ENCODE measurements around the gene HSPB2. TPM values are rescaled to one million over a fixed set of nuclear protein-coding genes. Genes with fewer than 3 reads are reported as not detected.

The HSPB2 gene
- total and polyA plus RNA-seq, 8 donors = 0.37 to 5.1 (median 3.0) TPM; not detected in 4

DNA sequence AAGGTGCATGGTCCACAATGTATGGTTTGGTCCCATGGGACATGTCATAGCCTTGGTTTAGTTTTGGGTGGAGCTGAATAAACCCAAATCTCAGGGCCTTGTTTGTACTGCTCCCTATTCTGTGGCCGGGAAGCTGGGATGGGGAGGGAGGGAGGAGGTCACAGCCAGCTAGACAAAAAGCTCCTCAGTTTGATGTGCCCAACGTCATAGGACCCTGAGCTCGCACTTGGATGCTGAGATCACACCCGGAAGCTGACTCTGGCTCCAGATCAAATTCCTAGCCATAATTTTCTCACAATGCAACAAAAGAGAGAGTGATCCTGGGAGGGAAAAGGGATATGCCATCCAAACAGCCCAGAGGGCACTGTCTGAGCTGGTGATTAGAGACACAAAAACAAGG is 1.5 kb downstream of the HSPB2 start:
- Histone ChIP-seq H3K27ac (peak overlapping the region; percentile 49 to 94 (median 85)), H3K9me3 (no peaks in the 10 kb centered on the region), H3K27me3 (peaks cover 0 to 19% (median 10%) of the 10 kb centered on the region in 3 donors), H3K4me3 (peak overlapping the region; percentile 46 to 57 (median 51)), H3K36me3 (peaks cover 0 to under 1% (median 0%) of the 10 kb centered on the region in 4 donors), H3K4me1 (peaks cover 0 to 48% (median 18%) of the 10 kb centered on the region in 4 donors)
- intact Hi-C loops (cut with DNase I; ENCODE audit: low total_unique reads) = no loop called here
- TF ChIP-seq POLR2AphosphoS5 (IDR thresholded peaks at IDR 0.05) = peak in 2 of 3 donors; percentile 21 to 66
- TF ChIP-seq POLR2A (IDR thresholded peaks at IDR 0.05) = no peak
- DNase-seq = peak in 1 of 2 donors; percentile 82
- 42 to 57% (median 44%) methylated on average over 4 of the region's 4 CpGs for WGBS, 5 donors

DNA sequence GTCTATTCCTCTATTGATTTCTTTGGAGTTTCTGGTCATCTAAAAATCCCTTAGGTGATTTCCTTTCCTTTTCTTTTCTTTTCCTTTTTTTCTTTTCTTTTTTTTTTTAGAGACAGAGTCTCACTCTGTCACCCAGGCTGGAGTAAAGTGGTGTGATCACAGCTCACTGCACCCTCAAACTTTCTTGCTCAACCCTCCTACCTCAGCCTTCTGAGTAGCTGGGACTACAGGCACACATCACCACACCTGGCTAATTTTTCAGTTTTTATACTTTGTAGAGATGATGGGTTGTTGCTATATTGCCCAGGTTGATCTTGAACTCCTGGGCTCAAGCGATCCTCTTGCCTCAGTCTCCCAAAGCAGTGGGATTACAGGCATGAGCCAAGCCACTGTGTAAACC is 4.2 kb downstream of the HSPB2 start:
- DNase-seq = no peak
- Histone ChIP-seq H3K9me3 (no peaks in the 10 kb centered on the region), H3K27ac (peak overlapping the region in 1 of 5 donors; percentile 87), H3K36me3 (no peaks in the 10 kb centered on the region), H3K4me3 (no peak overlapping the region), H3K27me3 (peaks cover 0 to 19% (median 10%) of the 10 kb centered on the region in 3 donors), H3K4me1 (peaks cover 0 to 51% (median 23%) of the 10 kb centered on the region in 4 donors)
- intact Hi-C loops (cut with DNase I; ENCODE audit: low total_unique reads) = no loop called here
- 88 to 100% (median 97%) methylated on average over 1 of the region's 1 CpG for WGBS, 5 donors
- TF ChIP-seq POLR2AphosphoS5 (IDR thresholded peaks at IDR 0.05) (no peak), EP300 (IDR thresholded peaks at IDR 0.05) (no peak)
- TF ChIP-seq, protein P1, sequence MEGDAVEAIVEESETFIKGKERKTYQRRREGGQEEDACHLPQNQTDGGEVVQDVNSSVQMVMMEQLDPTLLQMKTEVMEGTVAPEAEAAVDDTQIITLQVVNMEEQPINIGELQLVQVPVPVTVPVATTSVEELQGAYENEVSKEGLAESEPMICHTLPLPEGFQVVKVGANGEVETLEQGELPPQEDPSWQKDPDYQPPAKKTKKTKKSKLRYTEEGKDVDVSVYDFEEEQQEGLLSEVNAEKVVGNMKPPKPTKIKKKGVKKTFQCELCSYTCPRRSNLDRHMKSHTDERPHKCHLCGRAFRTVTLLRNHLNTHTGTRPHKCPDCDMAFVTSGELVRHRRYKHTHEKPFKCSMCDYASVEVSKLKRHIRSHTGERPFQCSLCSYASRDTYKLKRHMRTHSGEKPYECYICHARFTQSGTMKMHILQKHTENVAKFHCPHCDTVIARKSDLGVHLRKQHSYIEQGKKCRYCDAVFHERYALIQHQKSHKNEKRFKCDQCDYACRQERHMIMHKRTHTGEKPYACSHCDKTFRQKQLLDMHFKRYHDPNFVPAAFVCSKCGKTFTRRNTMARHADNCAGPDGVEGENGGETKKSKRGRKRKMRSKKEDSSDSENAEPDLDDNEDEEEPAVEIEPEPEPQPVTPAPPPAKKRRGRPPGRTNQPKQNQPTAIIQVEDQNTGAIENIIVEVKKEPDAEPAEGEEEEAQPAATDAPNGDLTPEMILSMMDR (IDR thresholded peaks at IDR 0.05) = no peak

DNA sequence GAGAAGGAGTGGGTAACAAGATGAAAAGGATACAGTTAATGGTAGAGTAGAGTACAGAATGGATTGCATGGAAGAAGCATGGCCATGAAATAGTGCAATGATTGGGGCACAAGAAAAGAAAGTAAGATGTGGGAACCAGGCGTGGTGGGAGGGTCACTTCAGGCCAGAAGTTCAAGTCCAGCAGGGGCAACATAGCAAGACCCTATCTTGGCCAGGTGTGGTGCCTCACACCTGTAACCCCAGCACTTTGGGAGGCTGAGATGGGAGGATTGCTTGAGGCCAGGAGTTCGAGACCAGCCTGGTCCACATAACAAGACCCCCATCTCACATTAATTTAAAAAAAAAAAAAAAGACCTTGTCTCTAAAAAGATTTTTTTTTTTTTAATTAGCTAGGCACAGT is 4.8 kb downstream of the HSPB2 start:
- DNase-seq = no peak
- Histone ChIP-seq H3K36me3 (no peaks in the 10 kb centered on the region), H3K9me3 (no peaks in the 10 kb centered on the region), H3K4me3 (no peak overlapping the region), H3K4me1 (peaks cover 0 to 51% (median 26%) of the 10 kb centered on the region in 4 donors), H3K27me3 (peaks cover 0 to 19% (median 9%) of the 10 kb centered on the region in 3 donors), H3K27ac (peak overlapping the region in 3 of 5 donors; percentile 79 to 87 (median 86))
- WGBS, 5 donors = 66 to 90% (median 87%) methylated on average over 2 of the region's 2 CpGs
- TF ChIP-seq POLR2AphosphoS5 (IDR thresholded peaks at IDR 0.05) = no peak
- no peak for TF ChIP-seq EP300 (IDR thresholded peaks at IDR 0.05)
- TF ChIP-seq, protein P1 (IDR thresholded peaks at IDR 0.05) = no peak
- no peak for TF ChIP-seq POLR2A (IDR thresholded peaks at IDR 0.05)
- intact Hi-C loops (cut with DNase I; ENCODE audit: low total_unique reads) = no loop called here

DNA sequence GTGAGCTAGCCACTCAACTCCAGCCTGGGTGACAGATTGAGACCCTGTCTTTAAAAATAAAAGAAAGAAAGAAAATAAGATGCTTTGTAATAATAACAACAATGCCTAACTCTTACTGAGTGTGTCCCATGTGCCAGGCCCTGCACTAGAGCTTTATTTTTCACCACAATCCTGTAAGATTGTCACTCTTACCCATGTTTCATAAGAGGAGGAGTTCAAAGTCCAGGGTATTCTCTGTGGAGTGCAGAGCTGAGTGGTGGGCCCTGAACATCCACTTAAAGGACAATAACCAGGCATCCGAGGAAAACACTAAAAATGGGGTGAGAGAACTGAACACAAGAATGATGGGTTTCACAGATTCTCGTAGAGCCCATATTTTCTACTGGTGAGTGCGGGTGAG is 5.3 kb downstream of the HSPB2 start:
- Histone ChIP-seq H3K4me3 (no peak overlapping the region), H3K27ac (peak overlapping the region; percentile 46 to 87 (median 85)), H3K9me3 (no peaks in the 10 kb centered on the region), H3K4me1 (peaks cover 0 to 53% (median 28%) of the 10 kb centered on the region in 4 donors), H3K27me3 (peaks cover 0 to 14% (median 5%) of the 10 kb centered on the region in 3 donors), H3K36me3 (no peaks in the 10 kb centered on the region)
- no peak for TF ChIP-seq POLR2A (IDR thresholded peaks at IDR 0.05)
- intact Hi-C loops (cut with DNase I; ENCODE audit: low total_unique reads) = no loop called here
- WGBS, 5 donors = 81 to 87% (median 85%) methylated on average over 3 of the region's 3 CpGs
- DNase-seq = no peak

DNA sequence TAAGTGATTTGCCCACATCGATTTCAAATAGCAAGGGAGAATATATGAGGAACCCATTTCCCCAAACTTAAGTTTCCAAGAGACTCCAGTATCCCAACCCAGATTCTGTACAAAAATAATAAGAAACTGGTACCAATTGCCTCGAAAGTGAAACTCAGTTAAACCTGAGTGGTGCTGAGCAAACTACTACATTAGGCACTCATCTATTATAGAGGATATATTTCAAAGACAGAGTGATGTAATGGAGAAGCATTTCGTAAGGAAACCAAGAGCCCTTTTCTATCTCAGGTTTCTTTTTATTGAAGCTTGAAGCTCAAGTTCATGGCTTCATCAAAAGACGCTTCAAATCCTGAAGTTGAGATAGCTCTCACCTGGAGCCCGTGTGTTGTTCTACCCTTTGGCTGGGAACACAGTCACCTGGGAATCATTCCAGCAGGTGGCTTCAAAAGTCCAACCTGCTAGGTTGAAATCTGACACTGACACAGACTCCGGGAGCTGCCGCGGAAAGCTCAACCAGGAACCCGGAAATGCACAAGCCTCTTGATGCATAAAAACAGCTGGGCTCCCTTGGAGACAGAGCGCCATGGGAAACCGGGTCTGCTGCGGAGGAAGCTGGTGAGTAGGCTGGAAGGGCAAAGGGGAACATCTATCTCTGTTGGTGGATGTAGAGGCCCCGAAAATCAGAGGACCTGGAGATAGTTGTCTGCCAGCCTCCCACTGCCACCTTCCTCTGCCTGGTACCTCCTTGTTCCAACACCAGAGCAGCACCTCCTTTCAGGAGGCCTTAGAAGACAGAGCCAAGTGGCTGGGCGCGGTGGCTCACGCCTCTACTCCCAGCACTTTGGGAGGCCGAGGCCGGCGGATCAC is 6.1 kb downstream of the HSPB2 start, which contains the start of gene C11orf52:
TSS of gene C11orf52 (plus strand) at position 524 of the 867 bp plus-strand sequence. CDS start at position 584, 60 bp downstream.
- peak within 1 kb of the TSS; percentile 20 to 44 (median 33) for H3K4me3 ChIP-seq

More for the DNA sequence above, 6.1 kb downstream of the HSPB2 start, which contains the start of gene C11orf52:
- peak; percentile 89 to 95 for DNase-seq
- Histone ChIP-seq H3K36me3 (no peaks in the 10 kb centered on the region), H3K9me3 (no peaks in the 10 kb centered on the region), H3K27ac (peak within 1 kb of the TSS; percentile 79 to 88 (median 86)), H3K27me3 (peaks cover 0 to 7% (median 0%) of the 10 kb centered on the region in 3 donors), H3K4me1 (peaks cover 8 to 57% (median 34%) of the 10 kb centered on the region in 4 donors)
- intact Hi-C loops (cut with DNase I; ENCODE audit: low total_unique reads) = no loop called here
- 28 to 49% (median 35%) methylated on average over 13 to 19 of the region's 19 CpGs for WGBS, 5 donors
- TF ChIP-seq EP300 (IDR thresholded peaks at IDR 0.05) (no peak), POLR2A (IDR thresholded peaks at IDR 0.05) (peak in 1 of 4 donors; percentile 43), POLR2AphosphoS5 (IDR thresholded peaks at IDR 0.05) (peak in 2 of 3 donors; percentile 81 to 83)
- TF ChIP-seq, protein P1 (IDR thresholded peaks at IDR 0.05) = peak in 1 of 7 experiments; percentile 7
